Spleen (tissue), 11 donors: ENCODE measurements around the gene FRAS1. TPM values are rescaled to one million over a fixed set of nuclear protein-coding genes. Genes with fewer than 3 reads are reported as not detected.

ENCODE experiments used
- DNase-seq: peaks from one replicate; pipeline ENCODE4 v3.0.0-alpha.2; 2020
- H3K27ac ChIP-seq, 8 donors: fragments of 200-600 bp; sonication (generic) in 7 of 8; 1 replicate in 4 of 8; 2 replicates in 4 of 8; pipeline versions ENCODE4 v1.5.0 to v1.8.0; 2016 to 2021; ENCODE audit warnings: inconsistent platforms in 4 of 8, mild to moderate bottlenecking in 4 of 8, moderate library complexity in 1 of 8
- H3K27me3 ChIP-seq, 7 donors: fragments of 200-600 bp; sonication (generic) in 6 of 7; replicated peaks in 1 of 7; 1 replicate in 4 of 7; 2 replicates in 3 of 7; pipeline versions ENCODE4 v1.5.0 to v1.8.0; 2016 to 2021; ENCODE audit warnings: inconsistent platforms in 3 of 7, mild to moderate bottlenecking in 1 of 7
- H3K36me3 ChIP-seq, 6 donors: fragments of 200-600 bp; sonication (generic) in 5 of 6; 1 replicate in 4 of 6; 2 replicates in 2 of 6; pipeline versions ENCODE4 v1.5.0 to v1.8.0; 2016 to 2021; ENCODE audit warnings: inconsistent platforms in 2 of 6
- H3K4me1 ChIP-seq, 6 donors: fragments of 200-600 bp; sonication (generic) in 5 of 6; 1 replicate in 3 of 6; 2 replicates in 3 of 6; pipeline versions ENCODE4 v1.5.0 to v1.8.0; 2016 to 2021; ENCODE audit warnings: inconsistent platforms in 3 of 6
- H3K4me3 ChIP-seq, 8 donors: fragments of 200-600 bp; sonication (generic) in 7 of 8; 1 replicate in 4 of 8; 2 replicates in 4 of 8; pipeline versions ENCODE4 v1.5.0 to v1.8.0; 2016 to 2021; ENCODE audit warnings: inconsistent platforms in 4 of 8, mild to moderate bottlenecking in 4 of 8, moderate library complexity in 2 of 8
- H3K9me3 ChIP-seq, 8 donors: fragments of 200-600 bp; sonication (generic) in 7 of 8; 1 replicate in 4 of 8; 2 replicates in 4 of 8; pipeline versions ENCODE4 v1.5.0 to v1.8.0; 2016 to 2021; ENCODE audit warnings: inconsistent platforms in 4 of 8
- CTCF ChIP-seq, 11 experiments: fragments of 200-600 bp in 7 of 11; fragments of 450-650 bp in 4 of 11; sonication (generic) in 4 of 11; IDR thresholded peaks in 8 of 11; conservative IDR thresholded peaks in 3 of 11; 1 replicate in 7 of 11; 2 replicates in 4 of 11; pipeline versions ENCODE4 v1.4.0 to v1.8.0; 2016 to 2021; ENCODE audit warnings: antibody characterized with exemption in 11 of 11, inconsistent platforms in 4 of 11, mild to moderate bottlenecking in 1 of 11
- POLR2A ChIP-seq, 3 donors: fragments of 450-650 bp; IDR thresholded peaks; one replicate each; pipeline ENCODE4 v1.5.1; 2017; ENCODE audit warnings: antibody characterized with exemption in 3 of 3, mild to moderate bottlenecking in 1 of 3
- POLR2AphosphoS5 ChIP-seq, 3 donors: sonication (generic); formaldehyde crosslinking; IDR thresholded peaks; one replicate each; pipeline ENCODE4 v1.5.1; 2017; ENCODE audit warnings: antibody characterized with exemption in 3 of 3
- WGBS, 5 donors: extraction: QIAGEN DNeasy Blood & Tissue Kit in 3 of 5; methylation state at CpG; one replicate each; pipeline versions ENCODE4 v1.1.5 to v1.1.7; 2013 to 2018; 5-methylcytosine and 5-hydroxymethylcytosine counted together
- intact Hi-C: fragments of 100-400 bp; cut with DNase I; formaldehyde crosslinking; loops from one replicate; pipeline ENCODE4 v1.15.0; 2023; ENCODE audit warnings: low total_unique reads
- polyA plus RNA-seq, 3 donors: library from polyadenylated mRNA; stranded (reverse); fragments of 200-250 nt; gene quantifications; one replicate each; pipeline ENCODE4 v1.2.1, GENCODE V29; 2013
- total RNA-seq, 7 donors: library from RNA; depleted of rRNA in 3 of 7; stranded (reverse); fragments of >200 nt in 3 of 7; fragmentation: NEBNext Ultra II Directional in 4 of 7; extraction: Animal tissue kit (Norgen Biotek cat#: 25700) in 4 of 7; gene quantifications; one replicate each; pipeline versions ENCODE4 v1.1.0 to v1.2.1, GENCODE V29; 2016 to 2021
- donor health status: healthy with polysubstance abuse.
- donor health status: DM: no; HTN: no; CAD: no; lungs with moderate emphysema.
- donor health status: DM: no; HTN: no; CAD: no.
- donor health status: Bipolar disorder and iron deficiency.
- donor health status: healthy.
- donor health status: DM: no; HTN: no; CAD: no.
- donor health status: DM: yes; HTN: yes; CAD: no.

The FRAS1 gene
- total and polyA plus RNA-seq, 10 donors: 0.10 to 3.0 (median 1.3) TPM

DNA sequence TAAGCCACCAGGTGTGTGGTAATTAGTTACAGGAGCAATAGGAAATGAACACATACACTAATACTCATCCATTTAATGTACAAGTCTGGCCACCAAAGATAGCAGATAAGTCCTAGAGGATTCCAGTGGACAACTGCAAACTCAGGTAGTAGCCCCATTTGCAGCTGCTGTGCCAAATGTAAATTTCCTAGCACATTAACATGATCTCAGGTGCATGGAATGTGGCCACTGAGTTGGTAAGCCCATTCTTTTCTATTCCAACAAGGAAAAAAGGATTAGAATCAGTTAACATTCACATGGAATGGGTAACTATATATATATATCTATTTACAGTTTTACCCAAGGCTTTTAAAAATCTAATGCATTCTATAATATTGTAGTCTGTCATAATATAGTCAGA, 23.3 kb upstream of the FRAS1 start:
- H3K4me1 ChIP-seq: no peaks in the 10 kb centered on the region
- TF ChIP-seq POLR2A (IDR thresholded peaks at IDR 0.05) (no peak), POLR2AphosphoS5 (IDR thresholded peaks at IDR 0.05) (no peak), CTCF (IDR thresholded peaks at IDR 0.05 in 8 of 11, conservative IDR thresholded peaks at IDR 0.05 in 3 of 11) (no peak)
- H3K27me3 ChIP-seq: no peaks in the 10 kb centered on the region
- intact Hi-C loops: no loop called here
- H3K36me3 ChIP-seq: no peaks in the 10 kb centered on the region
- H3K27ac ChIP-seq: no peak overlapping the region
- no peak for DNase-seq
- no peak overlapping the region for H3K4me3 ChIP-seq
- no peaks in the 10 kb centered on the region for H3K9me3 ChIP-seq

- H3K36me3 ChIP-seq: no peaks in the 10 kb centered on the region
- H3K27me3 ChIP-seq: no peaks in the 10 kb centered on the region
- WGBS, 5 donors: 85 to 95% (median 90%) methylated on average over 5 of the region's 5 CpGs
- DNase-seq: no peak
- peaks cover 0 to 9% (median 0%) of the 10 kb centered on the region in 8 donors for H3K9me3 ChIP-seq
- H3K4me3 ChIP-seq: no peak overlapping the region
- TF ChIP-seq POLR2AphosphoS5 (IDR thresholded peaks at IDR 0.05): no peak
- TF ChIP-seq CTCF (IDR thresholded peaks at IDR 0.05 in 8 of 11, conservative IDR thresholded peaks at IDR 0.05 in 3 of 11): no peak
- no peak for TF ChIP-seq POLR2A (IDR thresholded peaks at IDR 0.05)
- H3K27ac ChIP-seq: no peak overlapping the region
- intact Hi-C loops: no loop called here
- no peaks in the 10 kb centered on the region for H3K4me1 ChIP-seq
These were observed 18.4 kb upstream of the FRAS1 start for GRCh38 chr4:78038704-78039103.

- DNase-seq: no peak
- intact Hi-C loops: no loop called here
- TF ChIP-seq POLR2A (IDR thresholded peaks at IDR 0.05) (no peak), CTCF (IDR thresholded peaks at IDR 0.05 in 8 of 11, conservative IDR thresholded peaks at IDR 0.05 in 3 of 11) (no peak), POLR2AphosphoS5 (IDR thresholded peaks at IDR 0.05) (no peak)
- WGBS, 5 donors: 73 to 95% (median 79%) methylated on average over 1 of the region's 1 CpG
- no peaks in the 10 kb centered on the region for H3K4me1 ChIP-seq
- no peak overlapping the region for H3K4me3 ChIP-seq
- no peaks in the 10 kb centered on the region for H3K27me3 ChIP-seq
- no peak overlapping the region for H3K27ac ChIP-seq
- H3K9me3 ChIP-seq: peaks cover 0 to 9% (median 0%) of the 10 kb centered on the region in 8 donors
- H3K36me3 ChIP-seq: no peaks in the 10 kb centered on the region
These were observed 17.4 kb upstream of the FRAS1 start for GRCh38 chr4:78039678-78040077.

DNA sequence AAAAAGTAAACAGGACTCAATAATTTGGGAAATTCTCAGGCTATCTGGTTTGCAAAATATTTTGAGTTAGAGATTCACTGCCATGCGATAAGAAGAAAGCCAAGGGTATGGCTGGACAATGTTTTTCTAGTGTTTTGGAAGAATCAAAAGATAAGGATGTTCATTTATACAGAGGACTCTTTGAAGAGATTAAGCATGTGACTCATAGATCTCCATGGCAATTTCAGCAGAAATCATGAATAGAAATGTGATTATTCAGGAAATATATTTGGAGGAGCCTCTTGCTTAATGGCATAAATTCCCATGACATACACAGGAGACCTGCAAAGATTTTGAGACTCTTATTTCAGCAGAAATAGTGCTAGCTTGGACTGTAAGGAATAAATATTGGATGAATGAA, 16.7 kb upstream of the FRAS1 start:
- no peak for DNase-seq
- peaks cover 0 to 9% (median 0%) of the 10 kb centered on the region in 8 donors for H3K9me3 ChIP-seq
- H3K4me3 ChIP-seq: no peak overlapping the region
- H3K27me3 ChIP-seq: no peaks in the 10 kb centered on the region
- intact Hi-C loops: no loop called here
- H3K4me1 ChIP-seq: no peaks in the 10 kb centered on the region
- no peaks in the 10 kb centered on the region for H3K36me3 ChIP-seq
- TF ChIP-seq POLR2AphosphoS5 (IDR thresholded peaks at IDR 0.05) (no peak), CTCF (IDR thresholded peaks at IDR 0.05 in 8 of 11, conservative IDR thresholded peaks at IDR 0.05 in 3 of 11) (no peak), POLR2A (IDR thresholded peaks at IDR 0.05) (no peak)
- 90 to 98% (median 94%) methylated on average over 1 of the region's 1 CpG for WGBS, 5 donors
- H3K27ac ChIP-seq: no peak overlapping the region
